GM19099 (cell line): ENCODE measurements around the gene AMIGO2.

Source experiments
- POLR2A ChIP-seq: IDR thresholded peaks from 3 replicates; pipeline ENCODE4 v1.6.1; 2011; ENCODE audit warnings: low read depth; ENCODE audit not compliant: insufficient read length; ENCODE audit errors: extremely low read depth

AMIGO2 gene

GRCh38 chr12:47079468-47079980 is at the start of gene AMIGO2, which contains the start of gene PCED1B:
TSS of gene AMIGO2 (minus strand) at chr12:47079959. CDS start at chr12:47079002, 957 bp downstream.
TSS of gene PCED1B (plus strand) at chr12:47079621. CDS start at chr12:47235064, 155,443 bp downstream.
- no peak for TF ChIP-seq POLR2A

- TF ChIP-seq POLR2A = no peak
These were observed 46.5 kb upstream of the AMIGO2 start for GRCh38 chr12:47126246-47126645.

- no peak for TF ChIP-seq POLR2A
These were observed 44.7 kb upstream of the AMIGO2 start for GRCh38 chr12:47124451-47124850.

GRCh38 chr12:47123730-47124129 is 44.0 kb upstream of the AMIGO2 start:
- TF ChIP-seq POLR2A = no peak

GRCh38 chr12:47122602-47123001 is 42.8 kb upstream of the AMIGO2 start:
- no peak for TF ChIP-seq POLR2A

GRCh38 chr12:47121146-47121545 is 41.4 kb upstream of the AMIGO2 start:
- no peak for TF ChIP-seq POLR2A

GRCh38 chr12:47120736-47121135 is 41.0 kb upstream of the AMIGO2 start:
- TF ChIP-seq POLR2A = no peak

GRCh38 chr12:47114481-47114892 is 34.7 kb upstream of the AMIGO2 start:
- no peak for TF ChIP-seq POLR2A

GRCh38 chr12:47112679-47113078 is 32.9 kb upstream of the AMIGO2 start:
- no peak for TF ChIP-seq POLR2A

- no peak for TF ChIP-seq POLR2A
These were observed 32.1 kb upstream of the AMIGO2 start for GRCh38 chr12:47111854-47112253.

GRCh38 chr12:47111392-47111778 is 31.6 kb upstream of the AMIGO2 start:
- no peak for TF ChIP-seq POLR2A

GRCh38 chr12:47110718-47111391 is 31.1 kb upstream of the AMIGO2 start:
- TF ChIP-seq POLR2A = no peak

- no peak for TF ChIP-seq POLR2A
These were observed 30.3 kb upstream of the AMIGO2 start for GRCh38 chr12:47110011-47110541.

- TF ChIP-seq POLR2A = no peak
These were observed 28.2 kb upstream of the AMIGO2 start for GRCh38 chr12:47107926-47108325.

- TF ChIP-seq POLR2A = no peak
These were observed 27.7 kb upstream of the AMIGO2 start for GRCh38 chr12:47107446-47107845.

GRCh38 chr12:47105914-47106674 is 26.3 kb upstream of the AMIGO2 start:
- TF ChIP-seq POLR2A = no peak
